B cell (primary cell): ENCODE data around the gene NOSIP. TPM values are rescaled to one million over a fixed set of nuclear protein-coding genes. Genes with fewer than 3 reads are reported as not detected.

Source experiments
- ATAC-seq: fragments of 200-7000 bp; cut with Tn5 transposase; one replicate; pipeline ENCODE4 v1.10.0; 2021; ENCODE audit warnings: low read depth, mild to moderate bottlenecking, moderate number of reproducible peaks, moderate library complexity
- CTCF ChIA-PET: fragments of 350-600 bp; sonication (Branson Sonifier 250); formaldehyde crosslinking; loops from one replicate; lab custom pipeline; 2021; ENCODE audit warnings: antibody characterized with exemption, inconsistent platforms; lab: Charles Lee
- POLR2A ChIA-PET: fragments of 350-600 bp; sonication (Branson Sonifier 250); formaldehyde crosslinking; loops from one replicate; lab custom pipeline; 2021; ENCODE audit warnings: antibody characterized with exemption; lab: Charles Lee
- DNase-seq: peaks from one replicate; pipeline ENCODE4 v3.0.0; 2013
- H2AFZ ChIP-seq: 2 replicates; pipeline ENCODE4 v1.6.1; 2012; ENCODE audit warnings: mild to moderate bottlenecking, low read depth, low read length; ENCODE audit not compliant: insufficient read depth, poor library complexity, severe bottlenecking
- H3K27ac ChIP-seq, 2 donors: 1 replicate in 1 of 2; 2 replicates in 1 of 2; pipeline ENCODE4 v1.5.1; 2012 to 2013; ENCODE audit warnings: low read length in 2 of 2, mild to moderate bottlenecking in 2 of 2, moderate library complexity in 1 of 2
- H3K27me3 ChIP-seq, 4 experiments: fragments of 200-600 bp in 1 of 4; sonication (generic) in 1 of 4; replicated peaks in 1 of 4; 1 replicate in 2 of 4; 2 replicates in 2 of 4; pipeline versions ENCODE4 v1.6.1 to v1.7.0; 2013 to 2016; ENCODE audit warnings: low read length in 3 of 4, mild to moderate bottlenecking in 2 of 4, mixed read lengths in 1 of 4, moderate library complexity in 1 of 4; ENCODE audit not compliant: insufficient read depth in 4 of 4, control insufficient read depth in 3 of 4; ENCODE audit errors: control extremely low read depth in 1 of 4
- H3K36me3 ChIP-seq, 2 experiments: replicated peaks in 1 of 2; 1 replicate in 1 of 2; 2 replicates in 1 of 2; pipeline versions ENCODE4 v1.6.1 to v1.7.1; 2013; ENCODE audit warnings: low read length in 1 of 2; ENCODE audit not compliant: insufficient read depth in 2 of 2, control insufficient read depth in 1 of 2; ENCODE audit errors: control extremely low read depth in 1 of 2, extremely low read depth in 1 of 2
- H3K4me1 ChIP-seq, 2 donors: fragments of 200-600 bp in 1 of 2; sonication (generic) in 1 of 2; 1 replicate in 1 of 2; 2 replicates in 1 of 2; pipeline versions ENCODE4 v1.5.1 to v1.6.1; 2013 to 2017; ENCODE audit warnings: low read length in 2 of 2; ENCODE audit not compliant: control insufficient read depth in 2 of 2, insufficient read depth in 2 of 2
- H3K4me2 ChIP-seq: replicated peaks from 2 replicates; pipeline ENCODE3; 2012; ENCODE audit warnings: mild to moderate bottlenecking, low read depth, low read length; ENCODE audit not compliant: poor library complexity, severe bottlenecking
- H3K4me3 ChIP-seq, 5 experiments: fragments of 200-600 bp in 1 of 5; sonication (generic) in 1 of 5; 1 replicate in 3 of 5; 2 replicates in 2 of 5; pipeline versions ENCODE4 v1.5.1 to v1.7.0; 2011 to 2016; ENCODE audit warnings: low read length in 4 of 5, mild to moderate bottlenecking in 4 of 5, low read depth in 2 of 5, control low read depth in 1 of 5, moderate library complexity in 1 of 5; ENCODE audit not compliant: insufficient read depth in 1 of 5; ENCODE audit errors: control extremely low read depth in 1 of 5, extremely low read depth in 1 of 5
- H3K79me2 ChIP-seq: fragments of 200-600 bp; sonication (generic); one replicate; pipeline ENCODE4 v1.6.0; 2016; ENCODE audit warnings: low read length; ENCODE audit not compliant: control insufficient read depth, insufficient read depth
- H3K9ac ChIP-seq: fragments of 200-600 bp; sonication (generic); 2 replicates; pipeline ENCODE4 v1.6.1; 2017; ENCODE audit warnings: mild to moderate bottlenecking, low read length, moderate library complexity
- H3K9me3 ChIP-seq, 3 donors: one replicate each; pipeline versions ENCODE4 v1.6.1 to v1.7.1; 2013; ENCODE audit warnings: low read length in 2 of 3; ENCODE audit not compliant: control insufficient read depth in 2 of 3, insufficient read depth in 1 of 3; ENCODE audit errors: control extremely low read depth in 1 of 3
- H4K20me1 ChIP-seq: 2 replicates; pipeline ENCODE4 v1.6.0; 2012; ENCODE audit warnings: mild to moderate bottlenecking, low read length; ENCODE audit not compliant: insufficient read depth, control insufficient read depth, poor library complexity, severe bottlenecking
- H3K27ac Mint-ChIP-seq: one replicate; pipeline ENCODE4 v1.8.0; 2021; ENCODE audit warnings: mixed read lengths
- H3K27me3 Mint-ChIP-seq: one replicate; pipeline ENCODE4 v1.8.0; 2021; ENCODE audit warnings: mixed read lengths
- H3K4me1 Mint-ChIP-seq: one replicate; pipeline ENCODE4 v1.8.0; 2021; ENCODE audit warnings: mixed read lengths
- H3K4me3 Mint-ChIP-seq: one replicate; pipeline ENCODE4 v1.8.0; 2021; ENCODE audit warnings: mixed read lengths
- H3K9me3 Mint-ChIP-seq: one replicate; pipeline ENCODE4 v1.8.0; 2022; ENCODE audit warnings: mixed read lengths; ENCODE audit not compliant: insufficient read depth
- EZH2 ChIP-seq: IDR thresholded peaks from 2 replicates; pipeline ENCODE4 v1.6.1; 2012; ENCODE audit warnings: borderline replicate concordance, low read depth, mild to moderate bottlenecking, moderate library complexity, low read length; ENCODE audit not compliant: insufficient read depth, poor library complexity, severe bottlenecking
- WGBS: methylation state at CpG from one replicate; pipeline ENCODE4 v1.1.5; 2013; ENCODE audit warnings: missing lambda C conversion rate; ENCODE audit not compliant: insufficient coverage; 5-methylcytosine and 5-hydroxymethylcytosine counted together
- intact Hi-C: fragments of 100-400 bp; cut with micrococcal nuclease; formaldehyde crosslinking; loops from one replicate; pipeline ENCODE4 v1.10.0; 2022
- polyA plus RNA-seq: library from polyadenylated mRNA; depleted of rRNA; stranded (reverse); fragments of >200 nt; gene quantifications from 2 replicates; pipeline ENCODE4 v1.2.3, GENCODE V29; 2012
- total RNA-seq, 2 donors: library from RNA; stranded (reverse); fragments of 120-200 nt in 1 of 2; gene quantifications; 1 replicate in 1 of 2; 2 replicates in 1 of 2; pipeline versions ENCODE4 v1.2.3 to v1.2.4, GENCODE V29; 2013 to 2022
- TF ChIP-seq, protein P1 (sequence below): fragments of 200-600 bp; IDR thresholded peaks from one replicate; pipeline ENCODE4 v1.8.0; 2022; ENCODE audit warnings: antibody characterized with exemption, mild to moderate bottlenecking

NOSIP gene
- total and polyA plus RNA-seq, 2 donors (not counting 1 experiment from before 2014, with no cell fraction given), result 55.5 to 135 TPM

DNA sequence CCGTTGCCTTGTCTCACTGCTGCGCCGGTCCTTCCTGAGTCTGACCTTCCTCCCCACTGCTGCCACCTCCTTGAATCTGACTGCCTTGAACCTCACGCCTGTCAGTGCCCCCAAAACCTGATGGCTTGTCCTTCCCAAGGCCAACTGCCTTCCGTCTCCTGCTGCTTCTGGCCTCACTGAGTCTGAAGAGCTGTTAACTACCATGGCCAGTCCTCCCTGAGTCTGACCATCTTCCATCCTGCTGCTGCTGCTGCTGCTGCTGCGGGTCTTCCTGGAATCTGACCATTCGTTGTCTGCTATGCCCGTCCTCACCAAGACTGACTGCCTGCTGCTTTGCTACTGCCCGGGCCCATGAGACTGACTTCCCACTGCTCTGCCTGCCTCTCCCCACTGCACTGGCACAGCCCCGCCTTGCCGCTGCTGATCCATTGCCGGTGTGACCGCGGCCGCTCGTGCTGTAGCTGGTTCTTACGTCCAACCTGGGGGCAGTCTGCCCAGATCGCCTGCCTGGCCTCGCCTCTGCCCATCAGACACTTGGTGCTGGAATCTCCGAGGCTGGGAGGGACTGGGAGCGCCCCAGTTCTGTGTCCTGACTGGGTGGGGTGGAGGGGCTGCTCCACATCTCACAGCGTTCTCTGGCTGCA is 55.4 kb downstream of the NOSIP start:
- DNase-seq, result no peak
- no peak for ATAC-seq
- Mint-ChIP-seq H3K9me3 (no peaks in the 10 kb centered on the region), H3K4me1 (peaks cover 13% of the 10 kb centered on the region), H3K4me3 (no peak overlapping the region), H3K27me3 (no peaks in the 10 kb centered on the region), H3K27ac (no peak overlapping the region)
- ChIA-PET POLR2A (no interaction called here), CTCF (interaction anchor here (1.0 kb wide), 1 partner anchor 21 kb away, joined by 3 read pairs; no protein-coding TSS in a partner anchor)
- Histone ChIP-seq H3K9me3 (peaks cover 0 to 4% (median 0%) of the 10 kb centered on the region in 3 donors), H3K36me3 (no peaks in the 10 kb centered on the region), H4K20me1 (no peaks in the 10 kb centered on the region), H2AFZ (no peak overlapping the region), H3K4me2 (no peak overlapping the region), H3K27me3 (no peaks in the 10 kb centered on the region), H3K79me2 (no peaks in the 10 kb centered on the region), H3K9ac (no peak overlapping the region), H3K27ac (no peak overlapping the region), H3K4me3 (no peak overlapping the region), H3K4me1 (peaks cover 0 to 12% of the 10 kb centered on the region in 2 donors)
- no peak for TF ChIP-seq EZH2
- TF ChIP-seq, protein P1, sequence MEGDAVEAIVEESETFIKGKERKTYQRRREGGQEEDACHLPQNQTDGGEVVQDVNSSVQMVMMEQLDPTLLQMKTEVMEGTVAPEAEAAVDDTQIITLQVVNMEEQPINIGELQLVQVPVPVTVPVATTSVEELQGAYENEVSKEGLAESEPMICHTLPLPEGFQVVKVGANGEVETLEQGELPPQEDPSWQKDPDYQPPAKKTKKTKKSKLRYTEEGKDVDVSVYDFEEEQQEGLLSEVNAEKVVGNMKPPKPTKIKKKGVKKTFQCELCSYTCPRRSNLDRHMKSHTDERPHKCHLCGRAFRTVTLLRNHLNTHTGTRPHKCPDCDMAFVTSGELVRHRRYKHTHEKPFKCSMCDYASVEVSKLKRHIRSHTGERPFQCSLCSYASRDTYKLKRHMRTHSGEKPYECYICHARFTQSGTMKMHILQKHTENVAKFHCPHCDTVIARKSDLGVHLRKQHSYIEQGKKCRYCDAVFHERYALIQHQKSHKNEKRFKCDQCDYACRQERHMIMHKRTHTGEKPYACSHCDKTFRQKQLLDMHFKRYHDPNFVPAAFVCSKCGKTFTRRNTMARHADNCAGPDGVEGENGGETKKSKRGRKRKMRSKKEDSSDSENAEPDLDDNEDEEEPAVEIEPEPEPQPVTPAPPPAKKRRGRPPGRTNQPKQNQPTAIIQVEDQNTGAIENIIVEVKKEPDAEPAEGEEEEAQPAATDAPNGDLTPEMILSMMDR, result no peak
- WGBS, result 96% methylated on average over 22 of the region's 22 CpGs
- intact Hi-C loops, result no loop called here

DNA sequence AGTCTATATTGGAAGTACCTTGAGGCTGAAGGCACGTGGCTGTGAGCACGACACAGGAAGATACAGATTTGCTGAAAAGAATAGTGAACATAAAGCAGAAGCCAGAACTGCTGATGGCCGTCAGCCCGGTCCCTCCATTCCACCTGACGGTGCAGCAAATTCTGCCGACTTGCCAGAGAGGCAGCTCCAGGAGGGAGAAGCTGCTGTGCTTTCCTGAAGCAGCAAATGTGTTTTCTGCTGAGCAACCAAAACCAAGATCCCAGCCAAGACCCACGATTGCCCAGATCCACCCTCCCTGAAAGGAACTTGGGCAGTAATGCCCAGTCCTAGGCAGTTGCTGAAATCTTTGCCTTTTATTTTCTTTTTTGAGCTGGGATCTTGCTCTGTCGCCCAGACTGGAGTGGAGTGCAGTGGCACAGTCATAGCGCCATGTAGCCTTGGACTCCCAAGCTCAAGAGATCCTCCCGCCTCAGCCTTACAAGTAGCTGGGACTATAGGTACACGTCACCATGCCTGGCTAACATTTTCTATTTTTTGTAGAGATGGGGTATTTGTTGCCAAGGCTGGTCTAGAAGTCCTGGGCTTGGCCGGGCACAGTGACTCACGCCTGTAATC is 59.5 kb downstream of the NOSIP start:
- no peak overlapping the region for H3K4me3 ChIP-seq
- Mint-ChIP-seq H3K4me1 (peaks cover 7% of the 10 kb centered on the region), H3K4me3 (no peak overlapping the region), H3K9me3 (no peaks in the 10 kb centered on the region), H3K27ac (no peak overlapping the region), H3K27me3 (no peaks in the 10 kb centered on the region)
- H3K9ac ChIP-seq, result no peak overlapping the region
- no peaks in the 10 kb centered on the region for H4K20me1 ChIP-seq
- H3K27ac ChIP-seq, result no peak overlapping the region
- H3K4me1 ChIP-seq, result peaks cover 0 to 2% of the 10 kb centered on the region in 2 donors
- intact Hi-C loops, result no loop called here
- CTCF ChIA-PET, result interaction anchor here (0.6 to 2.2 kb wide), 3 partner anchors 18 to 26 kb away, joined by 4 to 10 read pairs (median 5); no protein-coding TSS in a partner anchor
- H3K9me3 ChIP-seq, result no peaks in the 10 kb centered on the region
- POLR2A ChIA-PET, result interaction anchor here (0.5 kb wide), 1 partner anchor 68 kb away, joined by 6 read pairs; no protein-coding TSS in a partner anchor
- ATAC-seq, result no peak
- no peaks in the 10 kb centered on the region for H3K36me3 ChIP-seq
- H2AFZ ChIP-seq, result no peak overlapping the region
- H3K4me2 ChIP-seq, result no peak overlapping the region
- no peaks in the 10 kb centered on the region for H3K79me2 ChIP-seq
- H3K27me3 ChIP-seq, result no peaks in the 10 kb centered on the region
- TF ChIP-seq, protein P1, result no peak
- no peak for TF ChIP-seq EZH2
- WGBS, result 91% methylated on average over 13 of the region's 13 CpGs
- DNase-seq, result no peak
